ENCODE results near the gene SLC4A8. TPM values are rescaled to one million over a fixed set of nuclear protein-coding genes. Genes with fewer than 3 reads are reported as not detected.

SLC4A8 gene
- total RNA-seq, 1 donor from 2014 or later: 0.74 TPM

DNA sequence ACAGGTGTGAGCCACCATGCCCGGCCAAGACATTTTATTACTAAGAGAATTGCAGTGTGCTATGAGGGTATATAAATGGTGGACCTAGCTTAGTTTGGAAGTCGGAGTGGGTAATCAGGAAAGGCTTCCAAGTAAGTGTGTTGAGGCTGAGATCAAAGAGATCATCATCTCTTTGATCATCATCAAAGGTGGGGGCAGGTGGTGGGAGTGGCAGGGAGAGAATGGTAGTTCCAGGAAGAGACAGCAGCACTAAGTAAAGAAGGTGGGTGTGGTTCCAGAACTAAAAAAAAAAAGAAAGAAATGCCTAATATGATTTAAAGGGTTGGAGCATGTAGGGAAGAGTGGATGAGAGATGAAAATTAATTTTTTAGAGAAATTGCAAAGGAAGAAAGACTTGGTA is 14.7 kb downstream of the SLC4A8 start:
- H3K4me3 ChIP-seq: no peak overlapping the region
- intact Hi-C loops (cut with DNase I): no loop called here
- no peaks in the 10 kb centered on the region for H3K9me3 ChIP-seq
- H3K4me1 ChIP-seq: no peaks in the 10 kb centered on the region
- H3K27me3 ChIP-seq: no peaks in the 10 kb centered on the region
- H3K36me3 ChIP-seq: no peaks in the 10 kb centered on the region
- H3K27ac ChIP-seq: no peak overlapping the region
- TF ChIP-seq POLR2A (IDR thresholded peaks at IDR 0.05) (no peak), POLR2AphosphoS5 (IDR thresholded peaks at IDR 0.05; ENCODE audit: insufficient read depth in 1 of 2, low read depth in 1 of 2) (no peak)
- TF ChIP-seq, protein P1, sequence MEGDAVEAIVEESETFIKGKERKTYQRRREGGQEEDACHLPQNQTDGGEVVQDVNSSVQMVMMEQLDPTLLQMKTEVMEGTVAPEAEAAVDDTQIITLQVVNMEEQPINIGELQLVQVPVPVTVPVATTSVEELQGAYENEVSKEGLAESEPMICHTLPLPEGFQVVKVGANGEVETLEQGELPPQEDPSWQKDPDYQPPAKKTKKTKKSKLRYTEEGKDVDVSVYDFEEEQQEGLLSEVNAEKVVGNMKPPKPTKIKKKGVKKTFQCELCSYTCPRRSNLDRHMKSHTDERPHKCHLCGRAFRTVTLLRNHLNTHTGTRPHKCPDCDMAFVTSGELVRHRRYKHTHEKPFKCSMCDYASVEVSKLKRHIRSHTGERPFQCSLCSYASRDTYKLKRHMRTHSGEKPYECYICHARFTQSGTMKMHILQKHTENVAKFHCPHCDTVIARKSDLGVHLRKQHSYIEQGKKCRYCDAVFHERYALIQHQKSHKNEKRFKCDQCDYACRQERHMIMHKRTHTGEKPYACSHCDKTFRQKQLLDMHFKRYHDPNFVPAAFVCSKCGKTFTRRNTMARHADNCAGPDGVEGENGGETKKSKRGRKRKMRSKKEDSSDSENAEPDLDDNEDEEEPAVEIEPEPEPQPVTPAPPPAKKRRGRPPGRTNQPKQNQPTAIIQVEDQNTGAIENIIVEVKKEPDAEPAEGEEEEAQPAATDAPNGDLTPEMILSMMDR (IDR thresholded peaks at IDR 0.05): no peak
- no peak for DNase-seq (ENCODE audit: extremely low spot score in 2 of 2)

DNA sequence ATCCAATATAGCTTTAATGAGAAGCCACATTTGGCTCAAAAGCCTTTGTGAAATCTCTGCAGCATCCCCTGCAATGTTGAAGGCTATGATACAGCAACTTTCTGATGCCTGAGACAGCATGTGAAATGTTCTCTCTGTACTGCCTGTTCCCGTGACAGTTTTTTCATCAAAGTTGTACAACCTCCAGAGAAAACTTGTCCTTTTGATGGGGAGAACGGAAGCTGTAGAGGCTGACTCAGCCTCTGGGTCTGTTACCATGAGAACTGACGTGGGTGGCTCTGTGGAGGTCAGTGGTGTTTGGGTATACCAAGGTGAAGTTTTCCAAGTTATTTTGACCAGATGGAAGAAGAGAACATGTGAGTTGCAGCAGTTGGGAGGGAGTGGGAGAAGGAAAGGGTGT is 17.0 kb downstream of the SLC4A8 start:
- Histone ChIP-seq H3K4me3 (no peak overlapping the region), H3K27ac (no peak overlapping the region), H3K9me3 (no peaks in the 10 kb centered on the region), H3K36me3 (no peaks in the 10 kb centered on the region), H3K27me3 (no peaks in the 10 kb centered on the region), H3K4me1 (no peaks in the 10 kb centered on the region)
- intact Hi-C loops (cut with DNase I): no loop called here
- TF ChIP-seq POLR2A (IDR thresholded peaks at IDR 0.05): no peak
- no peak for TF ChIP-seq POLR2AphosphoS5 (IDR thresholded peaks at IDR 0.05; ENCODE audit: insufficient read depth in 1 of 2, low read depth in 1 of 2)
- no peak for DNase-seq (ENCODE audit: extremely low spot score in 2 of 2)

DNA sequence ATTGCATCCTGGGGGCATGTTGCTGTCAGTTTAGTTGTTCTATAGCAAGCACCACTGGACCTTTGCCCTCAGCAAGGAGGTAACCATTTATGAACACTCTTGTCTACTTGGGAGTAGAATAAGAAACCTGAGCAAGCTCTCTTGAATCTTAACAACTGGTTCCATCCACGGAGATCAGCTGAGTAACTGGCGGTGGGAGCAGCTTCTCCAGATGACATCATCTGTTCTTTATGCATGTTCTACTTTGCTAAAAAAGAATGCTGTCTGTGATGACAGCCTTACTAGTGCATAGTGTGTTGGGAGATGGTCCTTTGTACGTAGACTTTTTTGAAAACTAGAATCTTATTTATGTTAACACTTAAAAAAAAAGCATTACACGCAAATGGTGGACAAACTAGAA is 17.7 kb downstream of the SLC4A8 start:
- no peaks in the 10 kb centered on the region for H3K36me3 ChIP-seq

DNA sequence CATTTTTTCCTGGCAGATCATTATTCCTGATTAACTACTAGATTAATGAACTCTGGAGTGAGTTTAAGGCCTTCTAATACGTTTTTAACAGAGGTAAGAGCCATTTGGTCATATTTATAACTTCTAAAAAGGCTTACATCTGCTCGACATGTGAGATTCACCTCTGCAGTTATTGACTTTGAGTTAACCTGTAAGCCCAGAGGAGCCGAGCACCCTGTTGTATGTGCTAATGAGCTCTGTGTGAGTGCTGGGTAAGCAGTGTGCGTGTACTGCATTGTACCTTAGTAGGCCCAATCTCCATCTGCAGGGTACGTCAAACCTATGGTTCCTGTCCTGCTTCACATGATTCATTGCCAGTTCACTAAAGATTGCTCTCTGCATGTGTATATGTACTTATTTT is 18.9 kb downstream of the SLC4A8 start:
- Histone ChIP-seq H3K27me3 (no peaks in the 10 kb centered on the region), H3K4me1 (no peaks in the 10 kb centered on the region), H3K36me3 (no peaks in the 10 kb centered on the region), H3K27ac (no peak overlapping the region), H3K4me3 (no peak overlapping the region), H3K9me3 (no peaks in the 10 kb centered on the region)
- TF ChIP-seq POLR2AphosphoS5 (IDR thresholded peaks at IDR 0.05; ENCODE audit: insufficient read depth in 1 of 2, low read depth in 1 of 2): no peak
- TF ChIP-seq POLR2A (IDR thresholded peaks at IDR 0.05): no peak
- no peak for DNase-seq (ENCODE audit: extremely low spot score in 2 of 2)
- intact Hi-C loops (cut with DNase I): no loop called here

More for the DNA sequence above, 17.7 kb downstream of the SLC4A8 start:
- TF ChIP-seq POLR2A (IDR thresholded peaks at IDR 0.05) (no peak), POLR2AphosphoS5 (IDR thresholded peaks at IDR 0.05; ENCODE audit: insufficient read depth in 1 of 2, low read depth in 1 of 2) (no peak)
- TF ChIP-seq, protein P1 (IDR thresholded peaks at IDR 0.05): no peak
- no peak overlapping the region for H3K4me3 ChIP-seq
- no peaks in the 10 kb centered on the region for H3K27me3 ChIP-seq
- H3K4me1 ChIP-seq: no peaks in the 10 kb centered on the region
- H3K27ac ChIP-seq: no peak overlapping the region
- intact Hi-C loops (cut with DNase I): no loop called here
- no peak for DNase-seq (ENCODE audit: extremely low spot score in 2 of 2)
- H3K9me3 ChIP-seq: no peaks in the 10 kb centered on the region

DNA sequence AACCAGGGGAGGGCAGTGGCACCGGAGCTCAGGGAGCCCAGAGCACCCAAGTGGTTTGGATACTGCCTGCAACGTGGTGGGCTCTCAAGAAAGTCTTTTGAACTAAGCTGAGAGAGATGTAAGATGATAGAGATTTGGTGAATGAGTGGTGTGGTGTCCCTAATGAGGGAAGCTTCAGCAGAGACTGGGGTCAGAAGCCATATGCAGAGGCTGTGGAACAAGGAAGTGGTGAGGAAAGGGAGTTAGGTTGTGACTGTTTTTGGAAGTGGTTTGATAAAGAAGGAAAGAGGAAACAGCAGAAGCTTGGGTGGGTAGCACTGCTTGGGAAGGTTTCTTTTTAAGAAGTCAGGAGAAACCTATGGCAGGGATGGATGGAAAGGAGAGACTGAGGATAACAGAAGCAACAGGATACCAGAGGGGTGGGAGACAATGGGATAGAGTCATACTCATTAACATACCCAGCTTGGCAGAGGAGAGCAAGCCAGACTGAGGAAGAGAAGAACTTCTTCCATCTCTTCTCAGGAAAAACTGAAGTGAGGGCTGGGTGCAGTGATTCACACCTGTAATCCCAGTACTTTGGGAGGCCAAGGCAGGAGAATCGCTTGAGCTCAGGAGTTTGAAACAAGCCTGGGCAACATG is 24.1 kb downstream of the SLC4A8 start:
- intact Hi-C loops (cut with DNase I): no loop called here
- no peak for DNase-seq (ENCODE audit: extremely low spot score in 2 of 2)
- H3K36me3 ChIP-seq: no peaks in the 10 kb centered on the region

More for the DNA sequence above, 24.1 kb downstream of the SLC4A8 start:
- Histone ChIP-seq H3K4me1 (no peaks in the 10 kb centered on the region), H3K27ac (no peak overlapping the region), H3K9me3 (no peaks in the 10 kb centered on the region), H3K4me3 (no peak overlapping the region), H3K27me3 (no peaks in the 10 kb centered on the region)
- TF ChIP-seq, protein P1 (IDR thresholded peaks at IDR 0.05): no peak
- no peak for TF ChIP-seq POLR2A (IDR thresholded peaks at IDR 0.05)
- TF ChIP-seq POLR2AphosphoS5 (IDR thresholded peaks at IDR 0.05; ENCODE audit: insufficient read depth in 1 of 2, low read depth in 1 of 2): no peak
